ENCODE measurements around the gene WDFY4. TPM values are rescaled to one million over a fixed set of nuclear protein-coding genes. Genes with fewer than 3 reads are reported as not detected.

The WDFY4 gene
- total RNA-seq, 1 experiment from 2014 or later = 0.22 TPM

DNA sequence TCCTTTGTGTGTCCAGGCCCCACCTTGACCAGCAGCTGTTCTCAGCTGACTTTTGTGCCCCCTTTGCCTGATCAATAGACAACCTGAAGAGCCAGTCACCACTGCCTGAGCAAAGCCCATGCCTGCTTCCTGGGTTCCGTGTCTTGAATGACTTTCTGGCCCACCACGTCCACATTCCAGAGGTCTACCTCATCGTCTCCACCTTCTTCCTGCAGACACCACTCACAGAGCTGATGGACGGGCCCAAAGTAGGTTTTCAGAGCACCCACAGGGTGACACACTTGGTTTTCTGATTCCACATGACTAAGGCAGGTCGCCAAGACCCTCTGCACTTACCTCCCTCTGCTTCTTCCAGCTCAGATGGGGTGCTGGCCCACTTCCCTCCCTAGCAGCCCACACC is 126.8 kb downstream of the WDFY4 start (continued):
- TF ChIP-seq, protein P1, sequence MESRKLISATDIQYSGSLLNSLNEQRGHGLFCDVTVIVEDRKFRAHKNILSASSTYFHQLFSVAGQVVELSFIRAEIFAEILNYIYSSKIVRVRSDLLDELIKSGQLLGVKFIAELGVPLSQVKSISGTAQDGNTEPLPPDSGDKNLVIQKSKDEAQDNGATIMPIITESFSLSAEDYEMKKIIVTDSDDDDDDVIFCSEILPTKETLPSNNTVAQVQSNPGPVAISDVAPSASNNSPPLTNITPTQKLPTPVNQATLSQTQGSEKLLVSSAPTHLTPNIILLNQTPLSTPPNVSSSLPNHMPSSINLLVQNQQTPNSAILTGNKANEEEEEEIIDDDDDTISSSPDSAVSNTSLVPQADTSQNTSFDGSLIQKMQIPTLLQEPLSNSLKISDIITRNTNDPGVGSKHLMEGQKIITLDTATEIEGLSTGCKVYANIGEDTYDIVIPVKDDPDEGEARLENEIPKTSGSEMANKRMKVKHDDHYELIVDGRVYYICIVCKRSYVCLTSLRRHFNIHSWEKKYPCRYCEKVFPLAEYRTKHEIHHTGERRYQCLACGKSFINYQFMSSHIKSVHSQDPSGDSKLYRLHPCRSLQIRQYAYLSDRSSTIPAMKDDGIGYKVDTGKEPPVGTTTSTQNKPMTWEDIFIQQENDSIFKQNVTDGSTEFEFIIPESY (IDR thresholded peaks at IDR 0.05; ENCODE audit: extremely low read depth, insufficient replicate concordance, low read length) = no peak
- no peak for TF ChIP-seq ELF1 (IDR thresholded peaks at IDR 0.05; ENCODE audit: borderline replicate concordance, low read depth)
- TF ChIP-seq JUND (IDR thresholded peaks at IDR 0.05) = no peak

DNA sequence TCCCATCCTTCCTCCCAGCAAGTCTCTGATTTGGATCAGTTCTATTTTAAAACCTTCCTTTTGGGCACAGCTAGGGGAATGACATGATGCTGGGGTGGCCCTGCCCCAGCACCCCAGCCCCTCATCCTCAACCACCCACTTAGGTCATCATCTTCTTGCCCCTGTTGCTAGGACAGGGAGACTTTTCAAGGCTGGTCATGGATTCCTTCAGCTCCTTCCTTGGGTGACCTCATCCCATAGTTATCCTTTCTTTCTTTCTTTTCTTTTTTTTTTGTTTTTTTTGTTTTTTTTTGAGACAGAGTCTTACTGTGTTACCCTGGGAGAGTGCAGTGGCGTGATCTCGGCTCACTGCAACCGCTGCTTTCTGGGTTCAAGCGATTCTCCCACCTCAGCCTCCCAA is 127.2 kb downstream of the WDFY4 start:
- no peak overlapping the region for H3K4me3 ChIP-seq (replicated peaks in 1 of 2; ENCODE audit: low read depth in 1 of 2, low read length in 2 of 2)
- BruUV-seq (replicated peaks) = no TSS peak
- H3K27ac ChIP-seq (ENCODE audit: low read depth, low read length) = no peak overlapping the region
- peaks cover 0 to 7% of the 10 kb centered on the region in 2 experiments; a peak in 1 of 4 replicates for H3K4me1 ChIP-seq (ENCODE audit: control insufficient read depth in 1 of 2, insufficient read depth in 2 of 2, low read length in 2 of 2)
- ATAC-seq (no peak), DNase-seq (ENCODE audit: low read depth, low spot score) (no peak)
- ChIA-PET RAD21 (ENCODE audit: low non-redundant PET in 1 of 2, low total read pairs in 2 of 2, uncharacterized antibody in 2 of 2, unreplicated experiment in 2 of 2) (no interaction called here), CTCF (no interaction called here), POLR2A (no interaction called here)
- no peak for TF ChIP-seq EZH2 (IDR thresholded peaks at IDR 0.05)
- no peak for TF ChIP-seq EZH2phosphoT487 (IDR thresholded peaks at IDR 0.05; ENCODE audit: borderline replicate concordance)
- TF ChIP-seq POLR2A (IDR thresholded peaks at IDR 0.05; ENCODE audit: borderline replicate concordance, extremely low read depth, insufficient read depth, insufficient read length) = no peak
- TF ChIP-seq CEBPB (IDR thresholded peaks at IDR 0.05; ENCODE audit: low read depth) = no peak
- TF ChIP-seq ELF1 (IDR thresholded peaks at IDR 0.05; ENCODE audit: borderline replicate concordance, low read depth) = no peak
- no peak for TF ChIP-seq SRF (IDR thresholded peaks at IDR 0.05; ENCODE audit: low read depth)
- no peak for TF ChIP-seq YY1 (IDR thresholded peaks at IDR 0.05; ENCODE audit: extremely low read depth, insufficient replicate concordance, low read depth, low read length)
- no peak for TF ChIP-seq FOSL1 (IDR thresholded peaks at IDR 0.05; ENCODE audit: low read depth)
- no peak for TF ChIP-seq TCF7L2 (IDR thresholded peaks at IDR 0.05; ENCODE audit: borderline replicate concordance, extremely low read depth, insufficient read depth, insufficient read length)
- TF ChIP-seq, protein P1 (IDR thresholded peaks at IDR 0.05; ENCODE audit: extremely low read depth, insufficient replicate concordance, low read length) = no peak
- no peak for TF ChIP-seq EGR1 (IDR thresholded peaks at IDR 0.05; ENCODE audit: low read depth)
- TF ChIP-seq, protein P2, sequence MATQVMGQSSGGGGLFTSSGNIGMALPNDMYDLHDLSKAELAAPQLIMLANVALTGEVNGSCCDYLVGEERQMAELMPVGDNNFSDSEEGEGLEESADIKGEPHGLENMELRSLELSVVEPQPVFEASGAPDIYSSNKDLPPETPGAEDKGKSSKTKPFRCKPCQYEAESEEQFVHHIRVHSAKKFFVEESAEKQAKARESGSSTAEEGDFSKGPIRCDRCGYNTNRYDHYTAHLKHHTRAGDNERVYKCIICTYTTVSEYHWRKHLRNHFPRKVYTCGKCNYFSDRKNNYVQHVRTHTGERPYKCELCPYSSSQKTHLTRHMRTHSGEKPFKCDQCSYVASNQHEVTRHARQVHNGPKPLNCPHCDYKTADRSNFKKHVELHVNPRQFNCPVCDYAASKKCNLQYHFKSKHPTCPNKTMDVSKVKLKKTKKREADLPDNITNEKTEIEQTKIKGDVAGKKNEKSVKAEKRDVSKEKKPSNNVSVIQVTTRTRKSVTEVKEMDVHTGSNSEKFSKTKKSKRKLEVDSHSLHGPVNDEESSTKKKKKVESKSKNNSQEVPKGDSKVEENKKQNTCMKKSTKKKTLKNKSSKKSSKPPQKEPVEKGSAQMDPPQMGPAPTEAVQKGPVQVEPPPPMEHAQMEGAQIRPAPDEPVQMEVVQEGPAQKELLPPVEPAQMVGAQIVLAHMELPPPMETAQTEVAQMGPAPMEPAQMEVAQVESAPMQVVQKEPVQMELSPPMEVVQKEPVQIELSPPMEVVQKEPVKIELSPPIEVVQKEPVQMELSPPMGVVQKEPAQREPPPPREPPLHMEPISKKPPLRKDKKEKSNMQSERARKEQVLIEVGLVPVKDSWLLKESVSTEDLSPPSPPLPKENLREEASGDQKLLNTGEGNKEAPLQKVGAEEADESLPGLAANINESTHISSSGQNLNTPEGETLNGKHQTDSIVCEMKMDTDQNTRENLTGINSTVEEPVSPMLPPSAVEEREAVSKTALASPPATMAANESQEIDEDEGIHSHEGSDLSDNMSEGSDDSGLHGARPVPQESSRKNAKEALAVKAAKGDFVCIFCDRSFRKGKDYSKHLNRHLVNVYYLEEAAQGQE (IDR thresholded peaks at IDR 0.05; ENCODE audit: low read depth) = no peak
- no peak for TF ChIP-seq ZNF274 (IDR thresholded peaks at IDR 0.05; ENCODE audit: low read depth, low read length)
- TF ChIP-seq JUND (IDR thresholded peaks at IDR 0.05) = no peak
- TF ChIP-seq, protein P3, sequence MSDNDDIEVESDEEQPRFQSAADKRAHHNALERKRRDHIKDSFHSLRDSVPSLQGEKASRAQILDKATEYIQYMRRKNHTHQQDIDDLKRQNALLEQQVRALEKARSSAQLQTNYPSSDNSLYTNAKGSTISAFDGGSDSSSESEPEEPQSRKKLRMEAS (IDR thresholded peaks at IDR 0.05) = no peak
- H3K79me2 ChIP-seq (ENCODE audit: insufficient read depth, low read length) = no peaks in the 10 kb centered on the region
- H3K9me2 ChIP-seq (ENCODE audit: insufficient read depth) = no peaks in the 10 kb centered on the region
- 0 out of 2 replicates have a peak overlapping the region, but pooled peaks have one; percentile 10 for H3K4me2 ChIP-seq (ENCODE audit: low read length)
- intact Hi-C loops (cut with micrococcal nuclease) = no loop called here
- no peaks in the 10 kb centered on the region for H4K20me1 ChIP-seq (ENCODE audit: insufficient read depth)
- H3K27me3 ChIP-seq (ENCODE audit: insufficient read depth, low read length) = 0 out of 2 replicates have a peak, but pooled peaks cover 5% of the 10 kb centered on the region
- no peak overlapping the region for H3K9ac ChIP-seq (ENCODE audit: low read length)
- no peak overlapping the region for H2AFZ ChIP-seq (ENCODE audit: low read depth, low read length, poor library complexity, severe bottlenecking)
- no peaks in the 10 kb centered on the region for H3K9me3 ChIP-seq (ENCODE audit: control insufficient read depth in 1 of 2, insufficient read depth in 1 of 2, low read depth in 1 of 2, low read length in 2 of 2)
- H3K36me3 ChIP-seq (ENCODE audit: control insufficient read depth in 1 of 2, insufficient read depth in 2 of 2, low read length in 2 of 2) = no peaks in the 10 kb centered on the region
